ENCODE measurements around the gene ACTR10. TPM values are rescaled to one million over a fixed set of nuclear protein-coding genes. Genes with fewer than 3 reads are reported as not detected.
A peak's percentile ranks its signal among the peaks of the same experiment; 100 is the strongest.
"Not testable (repeated sequence)": the region's sequence is repeated elsewhere in the genome, so short reads cannot be mapped to it uniquely, and the experiment has no call there.

Gene ACTR10
- total and polyA plus RNA-seq, 9 donors, result 59.4 to 74.8 (median 67.7) TPM

GRCh38 chr14:58249611-58250010, 49.7 kb downstream of the ACTR10 start:
- peaks cover 31% of the 10 kb centered on the region for H3K36me3 ChIP-seq (ENCODE audit: control insufficient read depth, insufficient read depth, low read length)
- H3K4me3 ChIP-seq (ENCODE audit: low read length), result no peak overlapping the region
- WGBS (ENCODE audit: insufficient coverage), result 98% methylated on average over 7 of the region's 8 CpGs
- H3K9me3 ChIP-seq (replicated peaks; ENCODE audit: control insufficient read depth, low read depth, low read length), result no peaks in the 10 kb centered on the region
- no peaks in the 10 kb centered on the region for H3K27me3 ChIP-seq (ENCODE audit: control insufficient read depth, insufficient read depth, low read length)
- no peak overlapping the region for H3K27ac ChIP-seq (ENCODE audit: low read length)
- H3K4me1 ChIP-seq (ENCODE audit: control insufficient read depth, insufficient read depth, low read length), result no peaks in the 10 kb centered on the region
- no peak for DNase-seq

GRCh38 chr14:58258156-58258555, 58.2 kb downstream of the ACTR10 start:
- no peak for DNase-seq
- WGBS (ENCODE audit: insufficient coverage), result no CpG with 5 or more reads among the region's 4 CpGs
- Histone ChIP-seq H3K4me1 (ENCODE audit: control insufficient read depth, insufficient read depth, low read length) (no peaks in the 10 kb centered on the region), H3K27me3 (ENCODE audit: control insufficient read depth, insufficient read depth, low read length) (no peaks in the 10 kb centered on the region), H3K36me3 (ENCODE audit: control insufficient read depth, insufficient read depth, low read length) (peaks cover 54% of the 10 kb centered on the region), H3K9me3 (replicated peaks; ENCODE audit: control insufficient read depth, low read depth, low read length) (no peaks in the 10 kb centered on the region), H3K27ac (ENCODE audit: low read length) (no peak overlapping the region), H3K4me3 (ENCODE audit: low read length) (no peak overlapping the region)

DNA sequence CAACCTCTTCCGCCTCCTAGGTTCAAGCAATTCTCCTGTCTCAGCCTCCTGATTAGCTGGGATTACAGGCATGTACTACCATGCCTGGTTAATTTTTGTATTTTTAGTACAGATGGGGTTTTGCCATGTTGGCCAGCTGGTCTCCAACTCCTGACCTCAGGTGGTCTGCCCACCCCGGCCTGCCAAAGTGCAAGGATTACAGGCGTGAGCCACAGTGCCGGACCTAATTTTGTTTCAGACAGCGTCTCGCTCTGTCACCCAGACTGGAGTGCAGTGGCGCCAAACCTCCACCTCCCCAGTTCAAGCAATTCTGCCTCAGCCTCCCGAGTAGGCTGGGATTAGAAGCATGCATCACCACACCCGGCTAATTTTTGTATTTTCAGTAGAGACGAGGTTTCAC, 62.1 kb downstream of the ACTR10 start:
- H3K36me3 ChIP-seq (ENCODE audit: control insufficient read depth, insufficient read depth, low read length), result peaks cover 48% of the 10 kb centered on the region
- H3K9me3 ChIP-seq (replicated peaks; ENCODE audit: control insufficient read depth, low read depth, low read length); H3K27ac ChIP-seq (ENCODE audit: low read length); H3K4me3 ChIP-seq (ENCODE audit: low read length); H3K27me3 ChIP-seq (ENCODE audit: control insufficient read depth, insufficient read depth, low read length); H3K4me1 ChIP-seq (ENCODE audit: control insufficient read depth, insufficient read depth, low read length); DNase-seq: not testable (repeated sequence)
- whole genome bisulfite sequencing (ENCODE audit: insufficient coverage), result 95% methylated on average over 8 of the region's 10 CpGs

- H3K4me1 ChIP-seq (ENCODE audit: control insufficient read depth, insufficient read depth, low read length), result no peaks in the 10 kb centered on the region
- no peak overlapping the region for H3K27ac ChIP-seq (ENCODE audit: low read length)
- H3K27me3 ChIP-seq (ENCODE audit: control insufficient read depth, insufficient read depth, low read length), result no peaks in the 10 kb centered on the region
These were observed 65.5 kb downstream of the ACTR10 start for GRCh38 chr14:58265401-58265800.

GRCh38 chr14:58270628-58271027, 70.7 kb downstream of the ACTR10 start:
- no peak for DNase-seq
- Histone ChIP-seq H3K9me3 (replicated peaks; ENCODE audit: control insufficient read depth, low read depth, low read length) (no peaks in the 10 kb centered on the region), H3K36me3 (ENCODE audit: control insufficient read depth, insufficient read depth, low read length) (peaks cover 28% of the 10 kb centered on the region), H3K27ac (ENCODE audit: low read length) (no peak overlapping the region), H3K4me3 (ENCODE audit: low read length) (no peak overlapping the region), H3K4me1 (ENCODE audit: control insufficient read depth, insufficient read depth, low read length) (no peaks in the 10 kb centered on the region), H3K27me3 (ENCODE audit: control insufficient read depth, insufficient read depth, low read length) (no peaks in the 10 kb centered on the region)
- no CpG with 5 or more reads among the region's 2 CpGs for WGBS (ENCODE audit: insufficient coverage)

More at GRCh38 chr14:58265401-58265800, 65.5 kb downstream of the ACTR10 start:
- H3K4me3 ChIP-seq (ENCODE audit: low read length), result no peak overlapping the region
- H3K36me3 ChIP-seq (ENCODE audit: control insufficient read depth, insufficient read depth, low read length), result peaks cover 43% of the 10 kb centered on the region
- no peak for DNase-seq
- H3K9me3 ChIP-seq (replicated peaks; ENCODE audit: control insufficient read depth, low read depth, low read length), result no peaks in the 10 kb centered on the region

DNA sequence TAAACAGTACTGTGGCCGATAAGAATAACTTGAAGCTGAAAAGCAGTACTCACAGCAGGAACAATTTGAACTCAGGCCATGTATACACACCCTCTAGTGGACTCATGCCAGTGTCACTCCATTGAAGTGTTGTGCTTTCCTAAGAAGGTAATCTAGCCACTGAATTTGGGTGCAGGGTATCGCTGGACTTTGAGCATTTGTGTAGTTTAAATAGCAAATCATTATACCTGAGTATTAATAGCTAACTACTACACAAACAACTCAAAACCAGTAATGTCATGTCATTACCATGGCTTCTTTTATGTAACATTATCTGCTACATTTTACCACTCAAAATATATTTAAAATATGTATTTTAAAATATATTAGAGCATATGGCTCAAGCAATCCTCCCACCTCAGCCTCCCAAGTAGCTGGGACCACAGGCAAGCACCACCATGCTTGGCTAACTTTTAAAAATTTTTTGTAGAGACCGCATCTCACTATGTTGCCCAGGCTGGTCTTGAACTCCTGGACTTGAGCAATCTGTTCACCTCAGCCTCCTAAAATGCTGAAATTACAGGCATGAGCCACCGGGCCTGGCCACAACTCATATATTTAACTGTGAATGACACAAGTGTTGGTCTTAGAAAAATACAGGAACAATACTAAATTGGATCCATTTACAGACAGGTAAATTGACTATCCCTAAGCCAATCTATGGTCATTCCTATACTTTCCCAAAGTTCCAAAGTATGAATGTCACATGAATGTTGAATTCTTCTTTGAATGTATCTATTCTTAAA, 72.8 kb downstream of the ACTR10 start:
- Histone ChIP-seq H3K4me3 (ENCODE audit: low read length) (no peak overlapping the region), H3K4me1 (ENCODE audit: control insufficient read depth, insufficient read depth, low read length) (no peaks in the 10 kb centered on the region), H3K36me3 (ENCODE audit: control insufficient read depth, insufficient read depth, low read length) (peaks cover 30% of the 10 kb centered on the region), H3K27me3 (ENCODE audit: control insufficient read depth, insufficient read depth, low read length) (no peaks in the 10 kb centered on the region), H3K9me3 (replicated peaks; ENCODE audit: control insufficient read depth, low read depth, low read length) (no peaks in the 10 kb centered on the region), H3K27ac (ENCODE audit: low read length) (no peak overlapping the region)
- DNase-seq, result peak; percentile 20
- 86% methylated on average over 1 of the region's 4 CpGs for WGBS (ENCODE audit: insufficient coverage)

DNA sequence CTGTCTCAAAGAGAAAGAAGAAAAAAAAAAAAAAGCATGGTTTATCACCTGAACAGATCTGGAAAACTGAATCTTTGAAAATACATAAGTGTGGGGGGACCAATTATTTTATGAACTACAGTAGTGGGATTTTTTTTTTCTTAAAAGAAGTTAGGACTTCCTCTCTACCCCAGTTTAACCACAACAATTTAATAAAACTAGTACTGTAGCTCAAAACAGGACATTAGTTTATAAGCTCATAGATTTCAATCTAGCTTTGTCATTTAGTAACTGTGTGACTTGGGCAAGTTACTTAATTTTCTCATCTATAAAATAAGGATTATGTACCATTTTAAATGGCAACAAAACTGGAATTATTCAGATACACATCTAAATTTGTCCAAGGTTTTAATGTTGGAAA, 74.9 kb downstream of the ACTR10 start:
- H3K9me3 ChIP-seq (replicated peaks; ENCODE audit: control insufficient read depth, low read depth, low read length), result no peaks in the 10 kb centered on the region
- DNase-seq, result no peak
- peaks cover 37% of the 10 kb centered on the region for H3K36me3 ChIP-seq (ENCODE audit: control insufficient read depth, insufficient read depth, low read length)
- H3K4me1 ChIP-seq (ENCODE audit: control insufficient read depth, insufficient read depth, low read length), result no peaks in the 10 kb centered on the region
- no peaks in the 10 kb centered on the region for H3K27me3 ChIP-seq (ENCODE audit: control insufficient read depth, insufficient read depth, low read length)
- H3K27ac ChIP-seq (ENCODE audit: low read length), result no peak overlapping the region
- no peak overlapping the region for H3K4me3 ChIP-seq (ENCODE audit: low read length)

- no peak for DNase-seq
- no peak overlapping the region for H3K4me3 ChIP-seq (ENCODE audit: low read length)
- H3K27ac ChIP-seq (ENCODE audit: low read length), result no peak overlapping the region
- no peaks in the 10 kb centered on the region for H3K27me3 ChIP-seq (ENCODE audit: control insufficient read depth, insufficient read depth, low read length)
- WGBS (ENCODE audit: insufficient coverage), result no CpG with 5 or more reads among the region's 2 CpGs
- peaks cover 36% of the 10 kb centered on the region for H3K36me3 ChIP-seq (ENCODE audit: control insufficient read depth, insufficient read depth, low read length)
- no peaks in the 10 kb centered on the region for H3K4me1 ChIP-seq (ENCODE audit: control insufficient read depth, insufficient read depth, low read length)
- no peaks in the 10 kb centered on the region for H3K9me3 ChIP-seq (replicated peaks; ENCODE audit: control insufficient read depth, low read depth, low read length)
These were observed 75.7 kb downstream of the ACTR10 start for GRCh38 chr14:58275527-58276190.

- H3K4me1 ChIP-seq (ENCODE audit: control insufficient read depth, insufficient read depth, low read length), result no peaks in the 10 kb centered on the region
- no peak overlapping the region for H3K27ac ChIP-seq (ENCODE audit: low read length)
- no peaks in the 10 kb centered on the region for H3K27me3 ChIP-seq (ENCODE audit: control insufficient read depth, insufficient read depth, low read length)
- no peaks in the 10 kb centered on the region for H3K9me3 ChIP-seq (replicated peaks; ENCODE audit: control insufficient read depth, low read depth, low read length)
- no peak overlapping the region for H3K4me3 ChIP-seq (ENCODE audit: low read length)
- WGBS (ENCODE audit: insufficient coverage), result no CpG with 5 or more reads among the region's 1 CpG
- H3K36me3 ChIP-seq (ENCODE audit: control insufficient read depth, insufficient read depth, low read length), result peaks cover 36% of the 10 kb centered on the region
- DNase-seq, result no peak
These were observed 76.3 kb downstream of the ACTR10 start for GRCh38 chr14:58276208-58276607.

- peaks cover 2% of the 10 kb centered on the region for H3K4me1 ChIP-seq (ENCODE audit: control insufficient read depth, insufficient read depth, low read length)
- H3K27ac ChIP-seq (ENCODE audit: low read length), result no peak overlapping the region
- no peaks in the 10 kb centered on the region for H3K9me3 ChIP-seq (replicated peaks; ENCODE audit: control insufficient read depth, low read depth, low read length)
- peaks cover 29% of the 10 kb centered on the region for H3K36me3 ChIP-seq (ENCODE audit: control insufficient read depth, insufficient read depth, low read length)
- WGBS (ENCODE audit: insufficient coverage), result 98% methylated on average over 5 of the region's 8 CpGs
- H3K27me3 ChIP-seq (ENCODE audit: control insufficient read depth, insufficient read depth, low read length), result no peaks in the 10 kb centered on the region
- H3K4me3 ChIP-seq (ENCODE audit: low read length), result no peak overlapping the region
- DNase-seq, result no peak
These were observed 78.2 kb downstream of the ACTR10 start for GRCh38 chr14:58278177-58278576.

Data from muscle of leg (tissue), 11 donors.